ENCODE measurements around the gene TCEANC2. TPM values are rescaled to one million over a fixed set of nuclear protein-coding genes. Genes with fewer than 3 reads are reported as not detected.
"Not testable (repeated sequence)": the region's sequence is repeated elsewhere in the genome, so short reads cannot be mapped to it uniquely, and the experiment has no call there.

The TCEANC2 gene
- total RNA-seq, 2 experiments from 2014 or later: 13.0 TPM

GRCh38 chr1:54013393-54014008 is 39.9 kb upstream of the TCEANC2 start:
- H3K4me3 Mint-ChIP-seq: no peak overlapping the region
- peaks cover 4% of the 10 kb centered on the region for H3K27me3 Mint-ChIP-seq (ENCODE audit: low read depth)
- no peaks in the 10 kb centered on the region for H3K4me1 Mint-ChIP-seq (ENCODE audit: low read depth)
- H3K36me3 Mint-ChIP-seq (ENCODE audit: low read depth): no peaks in the 10 kb centered on the region
- CTCF ChIA-PET: no interaction called here
- intact Hi-C loops (cut with micrococcal nuclease): no loop called here
- H3K9me3 Mint-ChIP-seq: no peaks in the 10 kb centered on the region
- H3K27ac Mint-ChIP-seq: no peak overlapping the region
- no peak for DNase-seq

- no peak for DNase-seq
- H3K4me3 Mint-ChIP-seq: no peak overlapping the region
- CTCF ChIA-PET: no interaction called here
- H3K9me3 Mint-ChIP-seq: no peaks in the 10 kb centered on the region
- H3K27me3 Mint-ChIP-seq (ENCODE audit: low read depth): peaks cover 4% of the 10 kb centered on the region
- intact Hi-C loops (cut with micrococcal nuclease): no loop called here
- H3K36me3 Mint-ChIP-seq (ENCODE audit: low read depth): no peaks in the 10 kb centered on the region
- no peak overlapping the region for H3K27ac Mint-ChIP-seq
- H3K4me1 Mint-ChIP-seq (ENCODE audit: low read depth): no peaks in the 10 kb centered on the region
These were observed 39.3 kb upstream of the TCEANC2 start for GRCh38 chr1:54014009-54014629.

- no peaks in the 10 kb centered on the region for H3K36me3 Mint-ChIP-seq (ENCODE audit: low read depth)
- no peaks in the 10 kb centered on the region for H3K9me3 Mint-ChIP-seq
- CTCF ChIA-PET: no interaction called here
- no peak for DNase-seq
- H3K27ac Mint-ChIP-seq: no peak overlapping the region
- H3K27me3 Mint-ChIP-seq (ENCODE audit: low read depth): peaks cover 3% of the 10 kb centered on the region
- intact Hi-C loops (cut with micrococcal nuclease): no loop called here
- no peak overlapping the region for H3K4me3 Mint-ChIP-seq
- no peaks in the 10 kb centered on the region for H3K4me1 Mint-ChIP-seq (ENCODE audit: low read depth)
These were observed 36.8 kb upstream of the TCEANC2 start for GRCh38 chr1:54016343-54017282.

- no peak within 1 kb of the TSS for H3K4me3 Mint-ChIP-seq
- H3K27ac Mint-ChIP-seq: no peak within 1 kb of the TSS
- intact Hi-C loops (cut with micrococcal nuclease): no loop called here
- no peaks in the 10 kb centered on the region for H3K36me3 Mint-ChIP-seq (ENCODE audit: low read depth)
- no peak for DNase-seq
- H3K27me3 Mint-ChIP-seq (ENCODE audit: low read depth): no peaks in the 10 kb centered on the region
- CTCF ChIA-PET: no interaction called here
- H3K4me1 Mint-ChIP-seq (ENCODE audit: low read depth): no peaks in the 10 kb centered on the region
- no peaks in the 10 kb centered on the region for H3K9me3 Mint-ChIP-seq
These were observed 35.4 kb upstream of the TCEANC2 start, which contains the start of gene LDLRAD1 for GRCh38 chr1:54017979-54018378. LDLRAD1 (minus strand) TSS chr1:54018186; CDS start chr1:54018112, 74 bp downstream.

- Mint-ChIP-seq H3K27ac (no peak overlapping the region), H3K4me1 (ENCODE audit: low read depth) (no peaks in the 10 kb centered on the region), H3K27me3 (ENCODE audit: low read depth) (no peaks in the 10 kb centered on the region), H3K36me3 (ENCODE audit: low read depth) (no peaks in the 10 kb centered on the region), H3K4me3 (no peak overlapping the region), H3K9me3 (no peaks in the 10 kb centered on the region)
- CTCF ChIA-PET: no interaction called here
- intact Hi-C loops (cut with micrococcal nuclease): no loop called here
- DNase-seq: no peak
These were observed 34.8 kb upstream of the TCEANC2 start for GRCh38 chr1:54018635-54019034.

- H3K4me1 Mint-ChIP-seq (ENCODE audit: low read depth); H3K27ac Mint-ChIP-seq; CTCF ChIA-PET; intact Hi-C loops (cut with micrococcal nuclease); H3K36me3 Mint-ChIP-seq (ENCODE audit: low read depth); H3K27me3 Mint-ChIP-seq (ENCODE audit: low read depth); DNase-seq; H3K4me3 Mint-ChIP-seq; H3K9me3 Mint-ChIP-seq: not testable (repeated sequence)
These were observed 33.7 kb upstream of the TCEANC2 start for GRCh38 chr1:54019562-54020176.

- intact Hi-C loops (cut with micrococcal nuclease): no loop called here
- H3K36me3 Mint-ChIP-seq (ENCODE audit: low read depth): no peaks in the 10 kb centered on the region
- CTCF ChIA-PET: no interaction called here
- no peak for DNase-seq
- no peak overlapping the region for H3K27ac Mint-ChIP-seq
- H3K4me1 Mint-ChIP-seq (ENCODE audit: low read depth): no peaks in the 10 kb centered on the region
- H3K4me3 Mint-ChIP-seq: no peak overlapping the region
- H3K27me3 Mint-ChIP-seq (ENCODE audit: low read depth): no peaks in the 10 kb centered on the region
- H3K9me3 Mint-ChIP-seq: no peaks in the 10 kb centered on the region
These were observed 29.1 kb upstream of the TCEANC2 start for GRCh38 chr1:54024358-54024757.

GRCh38 chr1:54024811-54025210 is 28.6 kb upstream of the TCEANC2 start:
- intact Hi-C loops (cut with micrococcal nuclease): not testable (repeated sequence)

GRCh38 chr1:54027848-54028247 is 25.6 kb upstream of the TCEANC2 start:
- CTCF ChIA-PET: interaction anchor here (0.6 kb wide), 3 partner anchors 24 to 166 kb away, joined by 3 read pairs; no protein-coding TSS in a partner anchor
- Mint-ChIP-seq H3K4me3 (no peak overlapping the region), H3K36me3 (ENCODE audit: low read depth) (peaks cover 4% of the 10 kb centered on the region), H3K27ac (no peak overlapping the region), H3K27me3 (ENCODE audit: low read depth) (no peaks in the 10 kb centered on the region), H3K4me1 (ENCODE audit: low read depth) (no peaks in the 10 kb centered on the region), H3K9me3 (no peaks in the 10 kb centered on the region)
- DNase-seq: no peak
- intact Hi-C loops (cut with micrococcal nuclease): no loop called here

More at GRCh38 chr1:54024811-54025210, 28.6 kb upstream of the TCEANC2 start:
- not testable (repeated sequence) for DNase-seq; H3K27me3 Mint-ChIP-seq (ENCODE audit: low read depth); H3K4me1 Mint-ChIP-seq (ENCODE audit: low read depth); H3K4me3 Mint-ChIP-seq; H3K9me3 Mint-ChIP-seq; H3K27ac Mint-ChIP-seq; H3K36me3 Mint-ChIP-seq (ENCODE audit: low read depth)
- CTCF ChIA-PET: interaction anchor here (0.7 kb wide), 1 partner anchor 494 kb away, joined by 3 read pairs; no protein-coding TSS in a partner anchor

GRCh38 chr1:54028306-54029251 is 24.8 kb upstream of the TCEANC2 start:
- Mint-ChIP-seq H3K27me3 (ENCODE audit: low read depth) (no peaks in the 10 kb centered on the region), H3K9me3 (no peaks in the 10 kb centered on the region), H3K36me3 (ENCODE audit: low read depth) (peaks cover 4% of the 10 kb centered on the region), H3K4me3 (no peak overlapping the region), H3K27ac (no peak overlapping the region), H3K4me1 (ENCODE audit: low read depth) (no peaks in the 10 kb centered on the region)
- CTCF ChIA-PET: interaction anchor here (0.6 kb wide), 2 partner anchors 24 to 167 kb away, joined by 3 read pairs; no protein-coding TSS in a partner anchor
- intact Hi-C loops (cut with micrococcal nuclease): no loop called here
- no peak for DNase-seq

- no peak overlapping the region for H3K27ac Mint-ChIP-seq
- CTCF ChIA-PET: no interaction called here
These were observed 15.9 kb upstream of the TCEANC2 start for GRCh38 chr1:54037476-54037875.

More at GRCh38 chr1:54037476-54037875, 15.9 kb upstream of the TCEANC2 start:
- H3K36me3 Mint-ChIP-seq (ENCODE audit: low read depth): peaks cover 29% of the 10 kb centered on the region
- no peak overlapping the region for H3K4me3 Mint-ChIP-seq
- no peak for DNase-seq
- no peaks in the 10 kb centered on the region for H3K27me3 Mint-ChIP-seq (ENCODE audit: low read depth)
- H3K9me3 Mint-ChIP-seq: no peaks in the 10 kb centered on the region
- intact Hi-C loops (cut with micrococcal nuclease): no loop called here
- peaks cover 2% of the 10 kb centered on the region for H3K4me1 Mint-ChIP-seq (ENCODE audit: low read depth)
